Peyer's patch (tissue), 4 donors: Measurements from ENCODE around the gene KLHL6.

Experiments
- POLR2A ChIP-seq, 2 donors: fragments of 450-650 bp; IDR thresholded peaks; one replicate each; pipeline ENCODE4 v1.5.1; 2017; ENCODE audit warnings: antibody characterized with exemption in 2 of 2, mild to moderate bottlenecking in 2 of 2, moderate library complexity in 2 of 2
- TF ChIP-seq, protein P1 (sequence below), 6 experiments: fragments of 450-650 bp in 4 of 6; fragments of 200-600 bp in 2 of 6; sonication (generic) in 1 of 6; IDR thresholded peaks; one replicate each; pipeline ENCODE4 v1.5.1; 2017 to 2019; ENCODE audit warnings: antibody characterized with exemption in 6 of 6, mild to moderate bottlenecking in 3 of 6, moderate library complexity in 1 of 6

GRCh38 chr3:183485093-183485492, 70.4 kb downstream of the KLHL6 start:
- TF ChIP-seq, protein P1, sequence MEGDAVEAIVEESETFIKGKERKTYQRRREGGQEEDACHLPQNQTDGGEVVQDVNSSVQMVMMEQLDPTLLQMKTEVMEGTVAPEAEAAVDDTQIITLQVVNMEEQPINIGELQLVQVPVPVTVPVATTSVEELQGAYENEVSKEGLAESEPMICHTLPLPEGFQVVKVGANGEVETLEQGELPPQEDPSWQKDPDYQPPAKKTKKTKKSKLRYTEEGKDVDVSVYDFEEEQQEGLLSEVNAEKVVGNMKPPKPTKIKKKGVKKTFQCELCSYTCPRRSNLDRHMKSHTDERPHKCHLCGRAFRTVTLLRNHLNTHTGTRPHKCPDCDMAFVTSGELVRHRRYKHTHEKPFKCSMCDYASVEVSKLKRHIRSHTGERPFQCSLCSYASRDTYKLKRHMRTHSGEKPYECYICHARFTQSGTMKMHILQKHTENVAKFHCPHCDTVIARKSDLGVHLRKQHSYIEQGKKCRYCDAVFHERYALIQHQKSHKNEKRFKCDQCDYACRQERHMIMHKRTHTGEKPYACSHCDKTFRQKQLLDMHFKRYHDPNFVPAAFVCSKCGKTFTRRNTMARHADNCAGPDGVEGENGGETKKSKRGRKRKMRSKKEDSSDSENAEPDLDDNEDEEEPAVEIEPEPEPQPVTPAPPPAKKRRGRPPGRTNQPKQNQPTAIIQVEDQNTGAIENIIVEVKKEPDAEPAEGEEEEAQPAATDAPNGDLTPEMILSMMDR (IDR thresholded peaks at IDR 0.05) = no peak
- no peak for TF ChIP-seq POLR2A (IDR thresholded peaks at IDR 0.05)
